ENCODE data around the gene TTLL1. TPM values are rescaled to one million over a fixed set of nuclear protein-coding genes. Genes with fewer than 3 reads are reported as not detected.

TTLL1 gene
- total RNA-seq, 1 donor from 2014 or later, result 13.0 TPM

DNA sequence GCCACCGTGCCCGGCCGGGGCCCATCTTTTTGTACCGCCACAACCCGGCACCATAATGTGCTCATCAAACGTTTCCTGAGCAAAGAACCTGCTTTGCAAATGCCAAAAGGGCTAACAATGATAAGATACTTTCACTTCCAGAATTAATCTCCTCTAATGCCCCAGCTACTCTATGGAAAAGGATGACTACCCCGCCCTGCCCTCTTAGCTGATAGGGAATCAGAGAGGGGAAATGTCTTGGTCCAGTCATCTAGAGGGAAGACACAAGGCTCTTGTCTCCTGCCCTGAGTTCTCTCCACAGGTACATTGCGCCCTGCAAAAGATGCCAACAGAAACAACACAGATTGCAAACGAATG, 586 bp downstream of the TTLL1 start:
- H3K27me3 Mint-ChIP-seq (ENCODE audit: unreplicated experiment), result no peaks in the 10 kb centered on the region
- peak overlapping the region; percentile 92 for H3K4me3 Mint-ChIP-seq (ENCODE audit: unreplicated experiment)
- H3K27ac Mint-ChIP-seq (ENCODE audit: unreplicated experiment), result peak overlapping the region; percentile 1
- no peaks in the 10 kb centered on the region for H3K9me3 Mint-ChIP-seq (ENCODE audit: unreplicated experiment)
- TF ChIP-seq, protein P1, sequence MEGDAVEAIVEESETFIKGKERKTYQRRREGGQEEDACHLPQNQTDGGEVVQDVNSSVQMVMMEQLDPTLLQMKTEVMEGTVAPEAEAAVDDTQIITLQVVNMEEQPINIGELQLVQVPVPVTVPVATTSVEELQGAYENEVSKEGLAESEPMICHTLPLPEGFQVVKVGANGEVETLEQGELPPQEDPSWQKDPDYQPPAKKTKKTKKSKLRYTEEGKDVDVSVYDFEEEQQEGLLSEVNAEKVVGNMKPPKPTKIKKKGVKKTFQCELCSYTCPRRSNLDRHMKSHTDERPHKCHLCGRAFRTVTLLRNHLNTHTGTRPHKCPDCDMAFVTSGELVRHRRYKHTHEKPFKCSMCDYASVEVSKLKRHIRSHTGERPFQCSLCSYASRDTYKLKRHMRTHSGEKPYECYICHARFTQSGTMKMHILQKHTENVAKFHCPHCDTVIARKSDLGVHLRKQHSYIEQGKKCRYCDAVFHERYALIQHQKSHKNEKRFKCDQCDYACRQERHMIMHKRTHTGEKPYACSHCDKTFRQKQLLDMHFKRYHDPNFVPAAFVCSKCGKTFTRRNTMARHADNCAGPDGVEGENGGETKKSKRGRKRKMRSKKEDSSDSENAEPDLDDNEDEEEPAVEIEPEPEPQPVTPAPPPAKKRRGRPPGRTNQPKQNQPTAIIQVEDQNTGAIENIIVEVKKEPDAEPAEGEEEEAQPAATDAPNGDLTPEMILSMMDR (IDR thresholded peaks at IDR 0.05; ENCODE audit: unreplicated experiment), result no peak
- H3K4me1 Mint-ChIP-seq (ENCODE audit: unreplicated experiment), result peaks cover 3% of the 10 kb centered on the region
- peaks cover 12% of the 10 kb centered on the region for H3K36me3 Mint-ChIP-seq (ENCODE audit: low read depth, unreplicated experiment)
- no peak for DNase-seq (ENCODE audit: low spot score)

DNA sequence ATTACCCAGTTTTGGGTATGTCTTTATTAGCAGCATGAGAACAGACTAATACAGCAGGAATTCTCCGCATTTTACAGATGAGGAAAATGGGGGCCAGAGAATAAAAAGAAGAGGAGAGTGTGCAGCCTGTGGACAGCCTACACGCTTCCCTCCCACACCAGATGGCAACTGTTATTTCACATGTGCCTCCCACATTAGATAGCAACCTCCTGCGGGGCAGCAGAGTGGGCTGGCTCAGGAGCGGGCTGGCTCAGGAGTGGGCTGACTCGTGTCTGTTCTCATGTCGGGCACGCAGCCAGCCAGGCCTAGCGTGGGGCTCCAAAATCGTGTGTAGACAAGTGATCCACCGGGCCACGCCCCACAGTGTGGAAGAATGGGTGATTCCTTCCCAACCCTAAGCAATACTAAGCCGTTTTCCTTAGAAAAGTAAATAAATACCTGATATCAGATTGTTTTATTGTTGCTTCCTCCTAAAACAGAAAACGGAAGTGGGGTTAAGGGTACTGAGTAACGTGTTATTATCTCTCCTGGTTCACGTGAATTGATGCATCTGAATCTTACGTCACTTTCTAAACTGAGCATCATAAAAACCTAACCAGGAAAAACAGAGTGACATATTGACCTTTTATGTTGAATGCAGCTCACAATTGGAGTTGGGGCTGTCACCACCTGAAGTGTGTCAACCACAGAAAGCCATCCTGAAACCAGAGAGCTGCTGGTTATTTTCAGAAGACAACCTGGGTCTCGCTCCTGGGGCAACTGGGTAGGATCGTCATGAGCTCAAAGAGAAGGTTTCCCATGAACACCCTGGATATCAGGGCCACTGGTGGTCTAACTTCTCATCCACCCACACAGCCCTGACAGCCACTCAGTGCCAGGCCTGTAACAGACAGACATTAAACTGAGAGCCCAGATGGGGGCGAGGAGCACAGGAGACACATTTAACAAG, 3.3 kb downstream of the TTLL1 start:
- Mint-ChIP-seq H3K27ac (ENCODE audit: unreplicated experiment) (no peak overlapping the region), H3K9me3 (ENCODE audit: unreplicated experiment) (no peaks in the 10 kb centered on the region), H3K27me3 (ENCODE audit: unreplicated experiment) (no peaks in the 10 kb centered on the region), H3K36me3 (ENCODE audit: low read depth, unreplicated experiment) (peaks cover 12% of the 10 kb centered on the region), H3K4me1 (ENCODE audit: unreplicated experiment) (peaks cover 3% of the 10 kb centered on the region), H3K4me3 (ENCODE audit: unreplicated experiment) (peak overlapping the region; percentile 29)
- TF ChIP-seq, protein P1 (IDR thresholded peaks at IDR 0.05; ENCODE audit: unreplicated experiment), result no peak
- DNase-seq (ENCODE audit: low spot score), result no peak

DNA sequence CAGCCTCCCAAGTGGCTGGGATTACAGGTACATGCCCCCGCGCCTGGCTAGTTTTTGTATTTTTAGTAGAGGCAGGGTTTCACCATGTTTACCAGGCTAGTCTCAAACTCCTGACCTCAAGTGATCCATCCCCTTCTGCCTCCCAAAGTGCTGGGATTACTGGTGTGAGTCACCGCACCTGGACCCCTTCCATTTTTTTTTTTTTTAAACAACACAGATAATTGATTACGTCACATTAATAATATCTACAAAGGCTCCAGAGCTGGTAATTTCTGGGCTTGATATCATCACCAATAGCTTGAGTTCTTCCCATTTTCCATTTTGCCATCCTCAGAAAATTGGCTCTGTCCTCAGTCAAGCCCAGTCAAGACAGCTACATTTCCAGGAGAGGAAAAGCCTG, 7.2 kb downstream of the TTLL1 start:
- H3K4me3 Mint-ChIP-seq (ENCODE audit: unreplicated experiment), result no peak overlapping the region
- no peaks in the 10 kb centered on the region for H3K4me1 Mint-ChIP-seq (ENCODE audit: unreplicated experiment)
- peaks cover 10% of the 10 kb centered on the region for H3K36me3 Mint-ChIP-seq (ENCODE audit: low read depth, unreplicated experiment)
- H3K27me3 Mint-ChIP-seq (ENCODE audit: unreplicated experiment), result no peaks in the 10 kb centered on the region
- no peak for DNase-seq (ENCODE audit: low spot score)
- TF ChIP-seq, protein P1 (IDR thresholded peaks at IDR 0.05; ENCODE audit: unreplicated experiment), result no peak
- no peak overlapping the region for H3K27ac Mint-ChIP-seq (ENCODE audit: unreplicated experiment)
- H3K9me3 Mint-ChIP-seq (ENCODE audit: unreplicated experiment), result no peaks in the 10 kb centered on the region

DNA sequence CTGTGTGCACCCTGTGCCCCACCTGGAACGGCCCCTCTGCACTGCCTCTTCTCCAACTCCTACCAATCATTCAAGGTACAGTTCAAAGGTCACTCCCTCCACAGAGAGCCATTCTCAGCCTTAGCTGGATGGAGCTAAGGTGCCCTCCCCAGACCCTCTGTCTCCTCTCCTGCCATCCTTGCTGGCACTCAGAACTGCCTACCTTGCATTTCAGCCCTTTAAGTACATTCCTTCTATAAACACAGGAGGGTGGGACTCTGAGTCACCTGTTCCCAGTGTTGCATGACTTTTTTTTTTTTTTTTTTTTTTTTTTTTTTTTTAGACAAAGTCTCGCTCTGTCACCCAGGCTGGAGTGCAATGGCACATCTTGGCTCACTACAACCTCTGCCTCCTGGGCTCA, 8.6 kb downstream of the TTLL1 start:
- Mint-ChIP-seq H3K4me1 (ENCODE audit: unreplicated experiment) (no peaks in the 10 kb centered on the region), H3K27me3 (ENCODE audit: unreplicated experiment) (peaks cover under 1% of the 10 kb centered on the region), H3K36me3 (ENCODE audit: low read depth, unreplicated experiment) (peaks cover 5% of the 10 kb centered on the region), H3K9me3 (ENCODE audit: unreplicated experiment) (no peaks in the 10 kb centered on the region), H3K4me3 (ENCODE audit: unreplicated experiment) (no peak overlapping the region), H3K27ac (ENCODE audit: unreplicated experiment) (no peak overlapping the region)
- DNase-seq (ENCODE audit: low spot score), result no peak
- TF ChIP-seq, protein P1 (IDR thresholded peaks at IDR 0.05; ENCODE audit: unreplicated experiment), result no peak

DNA sequence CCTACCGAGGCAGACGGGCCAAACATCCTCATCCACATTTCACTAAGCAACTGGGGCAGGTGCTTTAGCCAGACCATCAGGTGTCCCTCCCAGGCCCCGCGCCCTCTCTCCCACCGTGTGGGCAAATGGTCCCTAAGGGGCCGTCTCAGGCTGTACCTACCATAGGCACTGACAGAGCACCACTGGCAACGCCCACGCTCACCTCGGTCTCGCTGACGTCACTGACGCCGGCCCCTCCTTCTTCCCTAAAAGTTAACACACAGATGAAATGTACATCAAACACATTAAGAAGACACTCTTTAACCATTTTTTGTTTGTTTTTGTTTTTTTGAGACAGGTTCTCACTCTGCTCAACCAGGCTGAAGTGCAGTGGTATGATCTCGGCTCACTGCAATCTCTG, 9.4 kb downstream of the TTLL1 start:
- H3K36me3 Mint-ChIP-seq (ENCODE audit: low read depth, unreplicated experiment), result peaks cover 3% of the 10 kb centered on the region
- no peak overlapping the region for H3K27ac Mint-ChIP-seq (ENCODE audit: unreplicated experiment)
- DNase-seq (ENCODE audit: low spot score), result no peak
- H3K4me1 Mint-ChIP-seq (ENCODE audit: unreplicated experiment), result no peaks in the 10 kb centered on the region
- no peak overlapping the region for H3K4me3 Mint-ChIP-seq (ENCODE audit: unreplicated experiment)
- TF ChIP-seq, protein P1 (IDR thresholded peaks at IDR 0.05; ENCODE audit: unreplicated experiment), result no peak
- H3K9me3 Mint-ChIP-seq (ENCODE audit: unreplicated experiment), result no peaks in the 10 kb centered on the region
- H3K27me3 Mint-ChIP-seq (ENCODE audit: unreplicated experiment), result peaks cover 1% of the 10 kb centered on the region

Measured in endothelial cell (in vitro differentiated cells).